ENCODE measurements around the gene TARBP1. TPM values are rescaled to one million over a fixed set of nuclear protein-coding genes. Genes with fewer than 3 reads are reported as not detected.

TARBP1 gene
- total and polyA plus RNA-seq, 2 of the 8 experiments (the other 6 are each of a cell fraction or from before 2014, with no cell fraction given): 21.9 to 32.3 TPM

DNA sequence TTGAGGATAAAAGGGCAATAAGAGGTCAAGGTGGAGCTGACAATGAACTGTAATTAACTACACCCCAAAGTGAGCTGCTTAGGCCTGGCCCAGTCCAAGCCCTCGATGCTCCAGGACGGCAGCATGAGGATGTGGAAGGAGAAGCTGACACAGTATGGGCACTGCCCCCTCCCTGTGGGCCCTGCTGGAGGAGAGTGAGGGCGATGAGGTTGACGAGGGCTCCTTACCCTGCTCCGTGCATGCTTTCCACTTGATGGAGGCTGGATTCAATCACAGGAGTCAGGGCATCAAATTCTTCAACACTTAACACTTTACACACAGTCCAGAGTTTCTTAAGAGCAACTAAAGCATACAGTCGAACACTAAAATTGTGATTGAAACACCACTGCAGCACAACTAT is 73.3 kb downstream of the TARBP1 start:
- no peak overlapping the region for H2BK20ac ChIP-seq (ENCODE audit: low read length)
- H3K4me1 ChIP-seq (replicated peaks in 1 of 4; ENCODE audit: control insufficient read depth in 3 of 4, insufficient read depth in 4 of 4, low read length in 3 of 4): no peaks in the 10 kb centered on the region
- H2BK12ac ChIP-seq (ENCODE audit: low read depth, low read length): no peak overlapping the region
- H3K4me3 ChIP-seq (ENCODE audit: extremely low read depth in 1 of 4, insufficient read depth in 2 of 4, low read depth in 3 of 4, low read length in 4 of 4): no peak overlapping the region
- H3K79me2 ChIP-seq (ENCODE audit: control insufficient read depth in 1 of 2, insufficient read depth in 2 of 2, low read length in 2 of 2): no peaks in the 10 kb centered on the region
- H3K14ac ChIP-seq (ENCODE audit: insufficient read length): no peak overlapping the region
- no peak overlapping the region for H2BK120ac ChIP-seq (replicated peaks; ENCODE audit: low read depth, low read length)
- no peak overlapping the region for H4K5ac ChIP-seq (ENCODE audit: insufficient read length, low read depth, low read length)
- H3K36me3 ChIP-seq (ENCODE audit: control insufficient read depth in 2 of 4, insufficient read depth in 4 of 4, low read length in 3 of 4): no peaks in the 10 kb centered on the region; a peak in 1 of 8 replicates
- H2AFZ ChIP-seq (ENCODE audit: low read length): no peak overlapping the region
- no peak overlapping the region for H3K56ac ChIP-seq (replicated peaks; ENCODE audit: insufficient read length, low read depth, low read length)
- H3K18ac ChIP-seq (ENCODE audit: extremely low read depth, low read length): no peak overlapping the region
- H3K9ac ChIP-seq (replicated peaks in 1 of 4; ENCODE audit: extremely low read depth in 1 of 4, low read depth in 3 of 4, low read length in 3 of 4): no peak overlapping the region
- ChIA-PET POLR2A (ENCODE audit: partially characterized antibody) (no interaction called here), CTCF (ENCODE audit: partially characterized antibody) (interaction anchor here (0.5 to 1.1 kb wide), 4 partner anchors 19 to 759 kb away, joined by 3 read pairs; no protein-coding TSS in a partner anchor)
- H4K8ac ChIP-seq (ENCODE audit: extremely low read depth, insufficient read depth, low read length): no peak overlapping the region; the same call in 1 of the 2 replicates
- H3K23me2 ChIP-seq (ENCODE audit: low read depth, low read length): no peaks in the 10 kb centered on the region
- no peak overlapping the region for H2AK5ac ChIP-seq (ENCODE audit: low read depth, low read length)
- no peak overlapping the region for H3K23ac ChIP-seq (ENCODE audit: insufficient read length)
- H3K4ac ChIP-seq (replicated peaks; ENCODE audit: insufficient read length, low read depth, low read length): no peak overlapping the region
- WGBS, 2 experiments (ENCODE audit: extremely low coverage in 1 of 2, insufficient coverage in 1 of 2, insufficient read length in 1 of 2, insufficient replicate concordance in 2 of 2, low coverage in 1 of 2, low lambda C conversion rate in 2 of 2, missing lambda C conversion rate in 1 of 2): 88% methylated on average over 6 of the region's 6 CpGs; no CpG with 5 or more reads in 1 of the 2 experiments
- no peak overlapping the region for H4K91ac ChIP-seq (replicated peaks; ENCODE audit: insufficient read length, low read length)
- no peak for TF ChIP-seq BCL11A (IDR thresholded peaks at IDR 0.05; ENCODE audit: low read depth in 2 of 2, low read length in 2 of 2)
- TF ChIP-seq SIN3A (conservative IDR thresholded peaks at IDR 0.05 in 1 of 2, IDR thresholded peaks at IDR 0.05 in 1 of 2; ENCODE audit: low read depth in 1 of 2, low read length in 2 of 2): no peak
- TF ChIP-seq SRF (IDR thresholded peaks at IDR 0.05; ENCODE audit: low read depth, low read length): no peak
- TF ChIP-seq RXRA (IDR thresholded peaks at IDR 0.05; ENCODE audit: insufficient read depth, low read depth, low read length): no peak
- no peak for TF ChIP-seq GABPA (IDR thresholded peaks at IDR 0.05; ENCODE audit: borderline replicate concordance, insufficient read depth, low read length)
- TF ChIP-seq MAFK (IDR thresholded peaks at IDR 0.05; ENCODE audit: low read depth, low read length): no peak
- no peak for TF ChIP-seq CHD1 (IDR thresholded peaks at IDR 0.05; ENCODE audit: low read depth, low read length)
- no peak for TF ChIP-seq JUN (IDR thresholded peaks at IDR 0.05; ENCODE audit: low read depth, low read length)
- TF ChIP-seq SP1 (IDR thresholded peaks at IDR 0.05; ENCODE audit: low read depth, low read length): no peak
- TF ChIP-seq SIRT6 (IDR thresholded peaks at IDR 0.05; ENCODE audit: low read length): no peak
- TF ChIP-seq BRCA1 (IDR thresholded peaks at IDR 0.05; ENCODE audit: low read depth, low read length): no peak
- TF ChIP-seq TAF1 (IDR thresholded peaks at IDR 0.05; ENCODE audit: low read depth, low read length): no peak
- no peak for TF ChIP-seq TAF7 (optimal IDR thresholded peaks at IDR 0.05; ENCODE audit: borderline replicate concordance, low read depth, low read length)
- TF ChIP-seq KDM4A (IDR thresholded peaks at IDR 0.05; ENCODE audit: low read depth, low read length, severe bottlenecking): no peak
- TF ChIP-seq, protein P1, sequence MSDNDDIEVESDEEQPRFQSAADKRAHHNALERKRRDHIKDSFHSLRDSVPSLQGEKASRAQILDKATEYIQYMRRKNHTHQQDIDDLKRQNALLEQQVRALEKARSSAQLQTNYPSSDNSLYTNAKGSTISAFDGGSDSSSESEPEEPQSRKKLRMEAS (IDR thresholded peaks at IDR 0.05): no peak
- H3K79me1 ChIP-seq (ENCODE audit: low read depth, low read length): no peaks in the 10 kb centered on the region
- DNase-seq (ENCODE audit: low read depth in 1 of 2, low spot score in 2 of 2) (no peak), FAIRE-seq (no peak)
- H3K27me3 ChIP-seq (replicated peaks in 1 of 4; ENCODE audit: control insufficient read depth in 3 of 4, extremely low read depth in 1 of 4, insufficient read depth in 3 of 4, low read length in 3 of 4): no peaks in the 10 kb centered on the region
- H3K9me3 ChIP-seq (ENCODE audit: insufficient read depth in 2 of 2, low read depth in 1 of 2, low read length in 1 of 2): no peaks in the 10 kb centered on the region
- no peak overlapping the region for H2BK15ac ChIP-seq (ENCODE audit: low read length)
- H3K27ac ChIP-seq (ENCODE audit: low read depth, low read length): no peak overlapping the region
- H4K20me1 ChIP-seq (replicated peaks in 1 of 2; ENCODE audit: control insufficient read depth in 1 of 2, insufficient read depth in 2 of 2, low read length in 2 of 2): peaks cover 0 to 2% of the 10 kb centered on the region in 2 experiments
- H2BK5ac ChIP-seq (ENCODE audit: low read depth, low read length): no peak overlapping the region
- H3K4me2 ChIP-seq (ENCODE audit: insufficient read depth in 1 of 2, low read depth in 2 of 2, low read length in 2 of 2): no peak overlapping the region
